ENCODE data around the gene CASP7.

CASP7 gene

DNA sequence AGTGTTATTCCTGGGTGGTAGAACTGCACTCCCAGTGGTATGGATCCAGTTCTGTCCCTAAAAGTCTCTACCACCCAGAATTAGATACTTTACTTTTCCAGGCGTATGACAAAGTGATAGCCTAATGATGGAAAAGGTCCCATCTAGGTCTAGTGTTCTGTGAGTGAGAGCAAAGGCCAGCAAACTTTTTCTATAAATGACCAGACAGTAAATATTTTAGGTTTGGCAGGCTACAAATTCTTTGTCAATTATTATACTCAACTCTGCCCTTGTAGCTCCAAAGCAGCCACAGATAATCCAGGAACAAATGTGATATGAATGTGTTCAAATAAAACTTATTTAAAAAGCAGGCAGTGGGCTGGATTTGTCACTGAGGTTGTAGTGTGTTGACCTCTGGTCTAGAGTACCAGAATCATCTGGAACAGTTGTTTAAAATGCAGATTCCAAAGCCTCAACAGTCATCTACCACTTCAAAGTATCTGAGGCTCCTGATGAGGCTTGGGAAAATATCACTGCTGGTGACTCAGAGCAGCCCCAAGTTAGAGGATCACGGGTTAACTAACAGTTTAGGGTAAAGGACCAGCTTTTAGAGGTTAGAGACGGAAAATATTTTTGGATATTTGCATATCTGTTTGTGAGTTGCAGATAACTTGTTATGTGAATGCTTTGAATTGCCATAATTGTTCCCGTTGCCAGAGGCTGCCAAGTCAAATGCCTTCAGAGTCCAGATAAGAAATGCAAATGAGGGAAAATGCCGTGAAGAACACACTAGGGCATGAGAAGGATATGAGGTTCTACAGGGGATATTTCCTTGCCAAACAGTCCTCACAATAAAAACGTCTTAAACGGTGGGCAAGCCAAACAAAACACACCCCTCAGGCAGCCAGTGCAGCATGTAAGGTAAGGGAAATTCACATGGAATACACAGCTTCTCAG is 35.3 kb upstream of the CASP7 start:
- no peak overlapping the region for H3K4me3 ChIP-seq (ENCODE audit: low read depth, low read length)
- TF ChIP-seq, protein P1, sequence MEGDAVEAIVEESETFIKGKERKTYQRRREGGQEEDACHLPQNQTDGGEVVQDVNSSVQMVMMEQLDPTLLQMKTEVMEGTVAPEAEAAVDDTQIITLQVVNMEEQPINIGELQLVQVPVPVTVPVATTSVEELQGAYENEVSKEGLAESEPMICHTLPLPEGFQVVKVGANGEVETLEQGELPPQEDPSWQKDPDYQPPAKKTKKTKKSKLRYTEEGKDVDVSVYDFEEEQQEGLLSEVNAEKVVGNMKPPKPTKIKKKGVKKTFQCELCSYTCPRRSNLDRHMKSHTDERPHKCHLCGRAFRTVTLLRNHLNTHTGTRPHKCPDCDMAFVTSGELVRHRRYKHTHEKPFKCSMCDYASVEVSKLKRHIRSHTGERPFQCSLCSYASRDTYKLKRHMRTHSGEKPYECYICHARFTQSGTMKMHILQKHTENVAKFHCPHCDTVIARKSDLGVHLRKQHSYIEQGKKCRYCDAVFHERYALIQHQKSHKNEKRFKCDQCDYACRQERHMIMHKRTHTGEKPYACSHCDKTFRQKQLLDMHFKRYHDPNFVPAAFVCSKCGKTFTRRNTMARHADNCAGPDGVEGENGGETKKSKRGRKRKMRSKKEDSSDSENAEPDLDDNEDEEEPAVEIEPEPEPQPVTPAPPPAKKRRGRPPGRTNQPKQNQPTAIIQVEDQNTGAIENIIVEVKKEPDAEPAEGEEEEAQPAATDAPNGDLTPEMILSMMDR (IDR thresholded peaks at IDR 0.05; ENCODE audit: insufficient read depth, low read depth, low read length, missing control alignments) = no peak
- DNase-seq (ENCODE audit: low read depth) = no peak

DNA sequence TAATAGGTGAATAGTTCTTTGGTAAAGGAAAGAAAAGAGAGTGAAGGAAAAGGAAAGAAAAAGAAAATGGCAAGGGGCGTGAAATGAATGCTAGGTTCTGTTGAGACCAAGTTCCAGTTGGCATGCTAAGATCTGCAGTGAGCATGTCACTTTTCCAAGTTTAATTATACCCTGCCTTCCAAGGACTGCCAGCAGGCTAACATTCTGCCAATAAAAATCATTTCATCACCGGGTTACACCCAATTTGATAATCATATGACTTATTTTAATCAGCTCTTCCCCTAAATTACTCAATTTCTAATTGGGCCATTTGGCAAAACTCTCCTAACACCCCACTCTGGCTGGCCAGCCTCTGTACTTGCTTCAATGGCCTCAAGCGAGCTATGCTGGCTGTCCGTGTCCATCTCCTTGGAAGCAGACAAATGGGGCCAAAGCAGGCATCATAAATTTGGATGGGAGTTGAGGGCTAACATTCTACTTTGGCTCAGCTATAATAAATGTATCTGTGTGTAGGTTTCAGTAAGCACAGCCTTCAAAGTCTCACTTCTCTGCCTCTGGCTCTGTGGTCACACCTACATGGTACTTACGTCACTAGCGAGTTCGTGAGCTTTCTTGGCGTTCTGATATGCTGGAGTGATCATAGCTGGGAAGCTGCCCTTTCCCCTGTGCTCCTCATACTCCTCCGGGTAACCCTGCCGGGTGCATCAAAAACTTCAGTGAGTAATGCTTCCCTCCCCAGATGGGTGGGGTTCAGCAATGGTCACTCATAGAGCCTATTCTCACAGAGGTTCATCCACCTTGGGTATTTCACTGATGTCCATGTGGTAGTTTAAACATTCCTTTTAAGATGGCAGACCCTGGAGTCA is 33.1 kb upstream of the CASP7 start:
- DNase-seq (ENCODE audit: low read depth) = no peak
- TF ChIP-seq, protein P1 (IDR thresholded peaks at IDR 0.05; ENCODE audit: insufficient read depth, low read depth, low read length, missing control alignments) = no peak
- H3K4me3 ChIP-seq (ENCODE audit: low read depth, low read length) = no peak overlapping the region

DNA sequence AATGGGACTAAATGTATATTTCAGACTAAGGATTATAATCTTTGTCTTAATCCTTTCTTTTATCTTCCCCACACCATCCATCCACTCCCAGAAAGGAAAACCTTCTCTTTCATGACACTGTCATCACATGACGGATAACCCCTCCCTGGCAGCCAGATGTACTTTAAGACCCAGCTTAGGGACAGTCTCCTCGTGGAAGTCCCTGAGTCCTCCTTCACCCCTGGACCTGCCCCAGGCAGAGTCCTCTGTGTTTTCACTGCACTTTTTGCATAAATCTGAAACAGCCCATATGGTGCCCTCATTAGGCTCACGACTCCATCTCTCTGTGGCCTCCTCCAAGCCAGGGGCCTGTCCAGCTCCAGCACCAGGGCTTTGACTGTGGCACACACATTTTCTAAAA is 31.9 kb upstream of the CASP7 start:
- TF ChIP-seq, protein P1 (IDR thresholded peaks at IDR 0.05; ENCODE audit: insufficient read depth, low read depth, low read length, missing control alignments) = no peak
- no peak overlapping the region for H3K4me3 ChIP-seq (ENCODE audit: low read depth, low read length)
- no peak for DNase-seq (ENCODE audit: low read depth)

DNA sequence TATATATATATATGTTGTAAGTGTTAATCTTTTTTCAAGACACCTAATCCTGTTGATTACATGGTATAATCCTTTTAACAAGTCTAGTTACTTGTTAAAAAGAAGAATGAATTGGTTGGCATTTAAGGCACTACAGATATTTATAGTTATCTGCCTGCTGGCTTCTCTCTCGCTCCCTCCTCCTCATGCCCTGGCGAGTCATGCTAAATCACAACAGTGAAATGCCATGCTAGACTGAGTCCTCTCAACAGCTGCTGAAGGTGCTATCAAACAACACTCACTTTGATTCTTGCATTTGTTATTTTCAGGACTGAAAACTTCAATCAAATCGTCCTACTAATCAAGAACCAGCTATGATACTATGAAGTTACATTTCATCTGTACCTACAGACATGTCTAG is 31.2 kb upstream of the CASP7 start:
- TF ChIP-seq, protein P1 (IDR thresholded peaks at IDR 0.05; ENCODE audit: insufficient read depth, low read depth, low read length, missing control alignments) = no peak
- DNase-seq (ENCODE audit: low read depth) = no peak

DNA sequence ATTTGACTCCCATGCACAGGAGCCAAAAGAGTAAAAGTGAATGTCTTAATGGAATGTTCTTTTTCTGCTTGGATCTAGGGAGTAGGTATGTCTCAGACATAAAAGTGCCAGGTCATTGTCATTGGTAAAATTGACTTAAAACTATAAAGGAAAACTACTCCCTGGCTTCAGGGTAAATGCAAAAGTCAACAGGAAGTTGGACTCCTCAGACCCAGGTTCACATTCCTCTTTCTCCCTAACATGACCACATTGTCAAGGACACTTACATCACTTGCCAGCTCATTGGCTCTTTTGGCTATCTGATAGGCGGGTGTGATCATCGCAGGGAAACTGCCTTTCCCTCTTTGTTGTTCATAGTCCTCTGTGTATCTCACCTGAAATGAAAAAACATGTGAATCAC is 29.5 kb upstream of the CASP7 start:
- TF ChIP-seq, protein P1 (IDR thresholded peaks at IDR 0.05; ENCODE audit: insufficient read depth, low read depth, low read length, missing control alignments) = no peak
- no peak for DNase-seq (ENCODE audit: low read depth)
- no peak overlapping the region for H3K4me3 ChIP-seq (ENCODE audit: low read depth, low read length)

More for the DNA sequence above, 31.2 kb upstream of the CASP7 start:
- no peak overlapping the region for H3K4me3 ChIP-seq (ENCODE audit: low read depth, low read length)

DNA sequence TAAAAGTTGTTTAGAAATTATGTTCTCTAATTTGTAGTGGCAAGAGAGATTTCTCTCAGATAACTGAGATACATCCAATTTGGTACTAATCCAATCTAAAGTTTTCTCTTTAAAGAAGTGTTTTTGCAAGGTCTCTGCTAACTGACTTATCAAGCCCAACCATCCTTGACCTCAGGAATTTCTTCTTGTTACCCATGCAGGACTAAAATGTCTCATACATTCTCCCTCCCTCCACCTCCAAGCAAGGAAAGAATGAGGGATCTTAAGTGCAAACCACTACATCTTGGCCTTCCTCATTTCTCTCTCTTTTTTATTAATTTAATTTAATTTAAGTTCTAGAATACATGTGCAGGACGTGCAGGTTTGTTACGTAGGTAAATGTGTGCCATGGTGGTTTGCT is 28.7 kb upstream of the CASP7 start:
- no peak overlapping the region for H3K4me3 ChIP-seq (ENCODE audit: low read depth, low read length)
- no peak for DNase-seq (ENCODE audit: low read depth)
- TF ChIP-seq, protein P1 (IDR thresholded peaks at IDR 0.05; ENCODE audit: insufficient read depth, low read depth, low read length, missing control alignments) = no peak

Data from GM12865 (cell line).